ENCODE data around the gene PCSK5. TPM values are rescaled to one million over a fixed set of nuclear protein-coding genes. Genes with fewer than 3 reads are reported as not detected.

The PCSK5 gene
- polyA plus RNA-seq, 3 donors: 4.8 to 13.0 (median 7.1) TPM

GRCh38 chr9:76394960-76395252 is 504.4 kb downstream of the PCSK5 start:
- H3K9me3 ChIP-seq (replicated peaks in 1 of 2; ENCODE audit: control insufficient read depth in 1 of 2, insufficient read depth in 1 of 2, low read length in 2 of 2): peaks cover 0 to 4% of the 10 kb centered on the region in 2 donors
- Mint-ChIP-seq H3K4me1 (peaks cover 42% of the 10 kb centered on the region), H3K9me3 (peaks cover 0 to 5% (median 4%) of the 10 kb centered on the region in 7 donors), H3K4me3 (peak overlapping the region; percentile 90 to 98), H3K27ac (peak overlapping the region; percentile 99 to 100 (median 99)), H3K36me3 (peaks cover 10 to 16% of the 10 kb centered on the region in 2 donors), H3K27me3 (ENCODE audit: low read depth in 3 of 3) (no peaks in the 10 kb centered on the region)
- DNase-seq: peak; percentile 82 to 85 (median 84)
- H3K4me2 ChIP-seq (replicated peaks; ENCODE audit: extremely low read depth, low read length, poor library complexity, severe bottlenecking): peak overlapping the region; percentile 92
- H4K20me1 ChIP-seq (ENCODE audit: insufficient read depth, low read length): no peaks in the 10 kb centered on the region
- H3K79me2 ChIP-seq (ENCODE audit: insufficient read depth, low read length): peaks cover 43% of the 10 kb centered on the region
- peaks cover 25 to 32% of the 10 kb centered on the region in 2 donors for H3K4me1 ChIP-seq (ENCODE audit: control insufficient read depth in 1 of 2, insufficient read depth in 2 of 2, low read length in 2 of 2)
- H3K9ac ChIP-seq (ENCODE audit: insufficient read depth, low read length, poor library complexity, severe bottlenecking): peak overlapping the region; percentile 97
- H3K4me3 ChIP-seq (replicated peaks in 1 of 3; ENCODE audit: low read depth in 2 of 3, low read length in 3 of 3): peak overlapping the region; percentile 94 to 97 (median 96)
- peak overlapping the region; percentile 98 to 99 for H3K27ac ChIP-seq (ENCODE audit: low read depth in 1 of 2, low read length in 2 of 2)
- no peaks in the 10 kb centered on the region for H3K27me3 ChIP-seq (ENCODE audit: control insufficient read depth in 2 of 2, insufficient read depth in 2 of 2, low read length in 2 of 2)
- 0% methylated on average over 3 of the region's 11 CpGs for WGBS (ENCODE audit: insufficient coverage)
- intact Hi-C loops (cut with micrococcal nuclease): loop anchor here in 1 of 2 donors (10.0 kb wide), 1 partner anchor 500 kb away; the partner anchor contains the start of gene PCSK5
- peaks cover 0 to 12% of the 10 kb centered on the region in 2 donors for H3K36me3 ChIP-seq (replicated peaks in 1 of 2; ENCODE audit: control insufficient read depth in 1 of 2, insufficient read depth in 2 of 2, low read length in 2 of 2)
- peak overlapping the region; percentile 94 for H2AFZ ChIP-seq (ENCODE audit: insufficient read depth, low read depth, low read length, poor library complexity, severe bottlenecking)
- TF ChIP-seq CTCF (IDR thresholded peaks at IDR 0.05): no peak

- Mint-ChIP-seq H3K4me1 (peaks cover 44% of the 10 kb centered on the region), H3K9me3 (peaks cover 0 to 5% (median 4%) of the 10 kb centered on the region in 7 donors), H3K36me3 (peaks cover 10 to 14% of the 10 kb centered on the region in 2 donors), H3K4me3 (peak overlapping the region; percentile 90 to 98), H3K27me3 (ENCODE audit: low read depth in 3 of 3) (no peaks in the 10 kb centered on the region), H3K27ac (peak overlapping the region; percentile 99 to 100 (median 99))
- peak in 2 of 3 donors; percentile 55 to 57 for DNase-seq
- peaks cover 0 to 4% of the 10 kb centered on the region in 2 donors for H3K9me3 ChIP-seq (replicated peaks in 1 of 2; ENCODE audit: control insufficient read depth in 1 of 2, insufficient read depth in 1 of 2, low read length in 2 of 2)
- peak overlapping the region; percentile 92 for H3K4me2 ChIP-seq (replicated peaks; ENCODE audit: extremely low read depth, low read length, poor library complexity, severe bottlenecking)
- peaks cover 29 to 32% of the 10 kb centered on the region in 2 donors for H3K4me1 ChIP-seq (ENCODE audit: control insufficient read depth in 1 of 2, insufficient read depth in 2 of 2, low read length in 2 of 2)
- peak overlapping the region; percentile 94 for H2AFZ ChIP-seq (ENCODE audit: insufficient read depth, low read depth, low read length, poor library complexity, severe bottlenecking)
- intact Hi-C loops (cut with micrococcal nuclease): loop anchor here in 1 of 2 donors (10.0 kb wide), 1 partner anchor 501 kb away; the partner anchor contains the start of gene PCSK5
- WGBS (ENCODE audit: insufficient coverage): no CpG with 5 or more reads among the region's 10 CpGs
- no peaks in the 10 kb centered on the region for H4K20me1 ChIP-seq (ENCODE audit: insufficient read depth, low read length)
- H3K36me3 ChIP-seq (replicated peaks in 1 of 2; ENCODE audit: control insufficient read depth in 1 of 2, insufficient read depth in 2 of 2, low read length in 2 of 2): peaks cover 0 to 12% of the 10 kb centered on the region in 2 donors
- H3K79me2 ChIP-seq (ENCODE audit: insufficient read depth, low read length): peaks cover 39% of the 10 kb centered on the region
- H3K4me3 ChIP-seq (replicated peaks in 1 of 3; ENCODE audit: low read depth in 2 of 3, low read length in 3 of 3): peak overlapping the region; percentile 94 to 97 (median 96)
- H3K27ac ChIP-seq (ENCODE audit: low read depth in 1 of 2, low read length in 2 of 2): peak overlapping the region; percentile 98 to 99
- no peak for TF ChIP-seq CTCF (IDR thresholded peaks at IDR 0.05)
- H3K9ac ChIP-seq (ENCODE audit: insufficient read depth, low read length, poor library complexity, severe bottlenecking): peak overlapping the region; percentile 97
- H3K27me3 ChIP-seq (ENCODE audit: control insufficient read depth in 2 of 2, insufficient read depth in 2 of 2, low read length in 2 of 2): no peaks in the 10 kb centered on the region
Observed at GRCh38 chr9:76395381-76395780, 504.9 kb downstream of the PCSK5 start.
